ENCODE data around the gene SMTNL2. TPM values are rescaled to one million over a fixed set of nuclear protein-coding genes. Genes with fewer than 3 reads are reported as not detected.

The SMTNL2 gene
- total and polyA plus RNA-seq, 2 of the 4 experiments (the other 2 are of a cell fraction) = not detected

DNA sequence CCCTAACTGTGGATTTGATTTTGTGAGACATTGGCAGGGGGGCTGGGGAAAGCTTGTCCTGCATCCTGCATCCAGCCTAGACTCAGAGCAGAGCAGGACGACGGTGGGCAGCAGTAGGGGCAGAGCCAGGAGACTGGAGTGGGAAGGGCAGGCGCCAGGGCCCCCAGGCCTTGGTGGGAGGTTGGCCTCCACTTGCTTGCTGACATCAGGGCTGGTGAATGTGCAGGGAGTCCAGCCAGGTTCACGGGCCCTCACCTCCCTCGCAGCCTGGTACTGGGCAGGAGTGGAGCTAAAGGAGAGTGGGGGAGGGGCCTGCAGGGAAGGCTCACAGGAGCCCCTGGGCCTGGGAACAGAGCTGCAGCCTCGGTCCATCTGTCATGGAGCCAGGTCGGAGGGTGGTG, 2.2 kb upstream of the SMTNL2 start:
- Histone ChIP-seq H4K5ac (ENCODE audit: low read depth, low read length) (no peak overlapping the region), H4K8ac (ENCODE audit: low read depth in 2 of 2, low read length in 2 of 2) (no peak overlapping the region), H3K56ac (ENCODE audit: extremely low read depth, insufficient read depth, low read length) (no peak overlapping the region), H4K91ac (ENCODE audit: insufficient read depth, low read depth, low read length) (no peak overlapping the region), H3K36me3 (ENCODE audit: control insufficient read depth, insufficient read depth, low read length) (no peaks in the 10 kb centered on the region), H2AK5ac (ENCODE audit: low read depth, low read length) (no peak overlapping the region), H4K20me1 (ENCODE audit: insufficient read depth, low read length) (no peaks in the 10 kb centered on the region), H3K4me3 (ENCODE audit: insufficient read depth, low read depth, low read length) (no peak overlapping the region), H2BK5ac (ENCODE audit: low read depth, low read length, poor library complexity, severe bottlenecking) (no peak overlapping the region), H3K27ac (ENCODE audit: insufficient read depth, low read length) (no peak overlapping the region), H3K27me3 (ENCODE audit: control insufficient read depth, insufficient read depth, low read length) (peaks cover 64% of the 10 kb centered on the region), H3K4me1 (ENCODE audit: control insufficient read depth, insufficient read depth, low read length) (no peaks in the 10 kb centered on the region; the same call in 1 of the 2 replicates), H3K9me3 (ENCODE audit: control insufficient read depth, insufficient read depth, low read length) (no peaks in the 10 kb centered on the region), H3K4me2 (ENCODE audit: low read depth, low read length) (no peak overlapping the region), H3K18ac (ENCODE audit: low read depth, low read length) (no peak overlapping the region), H3K4ac (ENCODE audit: low read depth, low read length) (no peak overlapping the region), H2AK9ac (replicated peaks; ENCODE audit: low read depth, low read length, poor library complexity) (no peak overlapping the region), H3K9ac (ENCODE audit: low read depth, low read length) (no peak overlapping the region), H3K9me1 (ENCODE audit: insufficient read depth, low read length) (no peaks in the 10 kb centered on the region), H2BK20ac (ENCODE audit: low read depth, low read length) (no peak overlapping the region), H3K23ac (ENCODE audit: low read depth, low read length) (no peak overlapping the region), H2BK15ac (ENCODE audit: low read depth, low read length) (no peak overlapping the region), H3K14ac (replicated peaks; ENCODE audit: low read depth, low read length) (no peak overlapping the region), H2BK120ac (ENCODE audit: low read depth, low read length) (no peak overlapping the region), H2AFZ (replicated peaks; ENCODE audit: low read length, poor library complexity) (no peak overlapping the region), H3K79me1 (ENCODE audit: low read depth in 1 of 2, low read length in 2 of 2) (no peaks in the 10 kb centered on the region)
- dilution Hi-C loops (cut with HindIII; ENCODE audit: low sequenced_read_pairs, unreplicated experiment) = no loop called here
- ChIA-PET POLR2A (ENCODE audit: unreplicated experiment) (no interaction called here), CTCF (no interaction called here)
- TF ChIP-seq FOS (IDR thresholded peaks at IDR 0.05; ENCODE audit: low read depth, low read length) (no peak), BHLHE40 (IDR thresholded peaks at IDR 0.05; ENCODE audit: low read depth, low read length) (no peak), RFX5 (IDR thresholded peaks at IDR 0.05; ENCODE audit: low read depth, low read length) (no peak), POLR2A (IDR thresholded peaks at IDR 0.05; ENCODE audit: low read depth, low read length) (no peak), MXI1 (IDR thresholded peaks at IDR 0.05; ENCODE audit: borderline replicate concordance, low read depth, low read length) (no peak), RAD21 (IDR thresholded peaks at IDR 0.05; ENCODE audit: low read length) (no peak), CHD1 (IDR thresholded peaks at IDR 0.05; ENCODE audit: low read depth, low read length) (no peak), NFE2L2 (IDR thresholded peaks at IDR 0.05; ENCODE audit: low read depth, low read length) (no peak), MAFK (IDR thresholded peaks at IDR 0.05; ENCODE audit: low read depth, low read length) (no peak), SMC3 (IDR thresholded peaks at IDR 0.05; ENCODE audit: low read depth, low read length) (no peak), CEBPB (IDR thresholded peaks at IDR 0.05; ENCODE audit: low read depth, low read length) (no peak), RCOR1 (IDR thresholded peaks at IDR 0.05; ENCODE audit: insufficient replicate concordance, low read length) (no peak), MAZ (IDR thresholded peaks at IDR 0.05; ENCODE audit: borderline replicate concordance, low read depth, low read length) (no peak)
- TF ChIP-seq, protein P1, sequence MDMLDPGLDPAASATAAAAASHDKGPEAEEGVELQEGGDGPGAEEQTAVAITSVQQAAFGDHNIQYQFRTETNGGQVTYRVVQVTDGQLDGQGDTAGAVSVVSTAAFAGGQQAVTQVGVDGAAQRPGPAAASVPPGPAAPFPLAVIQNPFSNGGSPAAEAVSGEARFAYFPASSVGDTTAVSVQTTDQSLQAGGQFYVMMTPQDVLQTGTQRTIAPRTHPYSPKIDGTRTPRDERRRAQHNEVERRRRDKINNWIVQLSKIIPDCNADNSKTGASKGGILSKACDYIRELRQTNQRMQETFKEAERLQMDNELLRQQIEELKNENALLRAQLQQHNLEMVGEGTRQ (IDR thresholded peaks at IDR 0.05; ENCODE audit: low read depth, low read length) = no peak
- TF ChIP-seq, protein P2, sequence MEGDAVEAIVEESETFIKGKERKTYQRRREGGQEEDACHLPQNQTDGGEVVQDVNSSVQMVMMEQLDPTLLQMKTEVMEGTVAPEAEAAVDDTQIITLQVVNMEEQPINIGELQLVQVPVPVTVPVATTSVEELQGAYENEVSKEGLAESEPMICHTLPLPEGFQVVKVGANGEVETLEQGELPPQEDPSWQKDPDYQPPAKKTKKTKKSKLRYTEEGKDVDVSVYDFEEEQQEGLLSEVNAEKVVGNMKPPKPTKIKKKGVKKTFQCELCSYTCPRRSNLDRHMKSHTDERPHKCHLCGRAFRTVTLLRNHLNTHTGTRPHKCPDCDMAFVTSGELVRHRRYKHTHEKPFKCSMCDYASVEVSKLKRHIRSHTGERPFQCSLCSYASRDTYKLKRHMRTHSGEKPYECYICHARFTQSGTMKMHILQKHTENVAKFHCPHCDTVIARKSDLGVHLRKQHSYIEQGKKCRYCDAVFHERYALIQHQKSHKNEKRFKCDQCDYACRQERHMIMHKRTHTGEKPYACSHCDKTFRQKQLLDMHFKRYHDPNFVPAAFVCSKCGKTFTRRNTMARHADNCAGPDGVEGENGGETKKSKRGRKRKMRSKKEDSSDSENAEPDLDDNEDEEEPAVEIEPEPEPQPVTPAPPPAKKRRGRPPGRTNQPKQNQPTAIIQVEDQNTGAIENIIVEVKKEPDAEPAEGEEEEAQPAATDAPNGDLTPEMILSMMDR (conservative IDR thresholded peaks at IDR 0.05; ENCODE audit: low read depth, low read length) = no peak
- TF ChIP-seq, protein P3, sequence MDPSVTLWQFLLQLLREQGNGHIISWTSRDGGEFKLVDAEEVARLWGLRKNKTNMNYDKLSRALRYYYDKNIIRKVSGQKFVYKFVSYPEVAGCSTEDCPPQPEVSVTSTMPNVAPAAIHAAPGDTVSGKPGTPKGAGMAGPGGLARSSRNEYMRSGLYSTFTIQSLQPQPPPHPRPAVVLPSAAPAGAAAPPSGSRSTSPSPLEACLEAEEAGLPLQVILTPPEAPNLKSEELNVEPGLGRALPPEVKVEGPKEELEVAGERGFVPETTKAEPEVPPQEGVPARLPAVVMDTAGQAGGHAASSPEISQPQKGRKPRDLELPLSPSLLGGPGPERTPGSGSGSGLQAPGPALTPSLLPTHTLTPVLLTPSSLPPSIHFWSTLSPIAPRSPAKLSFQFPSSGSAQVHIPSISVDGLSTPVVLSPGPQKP (IDR thresholded peaks at IDR 0.05; ENCODE audit: borderline replicate concordance, low read depth, low read length) = no peak
- intact Hi-C loops (cut with micrococcal nuclease) = no loop called here
- in situ Hi-C loops (cut with MboI; ENCODE audit: low sequenced_read_pairs) = no loop called here
- ATAC-seq (ENCODE audit: low read depth) (no peak), DNase-seq (no peak)
- 50% methylated on average over 2 of the region's 7 CpGs; no CpG with 5 or more reads in 1 of the 2 experiments for WGBS, 2 experiments (ENCODE audit: extremely low coverage in 2 of 2, insufficient read length in 1 of 2)
- BruUV-seq (replicated peaks) = no TSS peak

Measured in IMR-90 (cell line).